ENCODE measurements around the gene NDUFA13.

DNA sequence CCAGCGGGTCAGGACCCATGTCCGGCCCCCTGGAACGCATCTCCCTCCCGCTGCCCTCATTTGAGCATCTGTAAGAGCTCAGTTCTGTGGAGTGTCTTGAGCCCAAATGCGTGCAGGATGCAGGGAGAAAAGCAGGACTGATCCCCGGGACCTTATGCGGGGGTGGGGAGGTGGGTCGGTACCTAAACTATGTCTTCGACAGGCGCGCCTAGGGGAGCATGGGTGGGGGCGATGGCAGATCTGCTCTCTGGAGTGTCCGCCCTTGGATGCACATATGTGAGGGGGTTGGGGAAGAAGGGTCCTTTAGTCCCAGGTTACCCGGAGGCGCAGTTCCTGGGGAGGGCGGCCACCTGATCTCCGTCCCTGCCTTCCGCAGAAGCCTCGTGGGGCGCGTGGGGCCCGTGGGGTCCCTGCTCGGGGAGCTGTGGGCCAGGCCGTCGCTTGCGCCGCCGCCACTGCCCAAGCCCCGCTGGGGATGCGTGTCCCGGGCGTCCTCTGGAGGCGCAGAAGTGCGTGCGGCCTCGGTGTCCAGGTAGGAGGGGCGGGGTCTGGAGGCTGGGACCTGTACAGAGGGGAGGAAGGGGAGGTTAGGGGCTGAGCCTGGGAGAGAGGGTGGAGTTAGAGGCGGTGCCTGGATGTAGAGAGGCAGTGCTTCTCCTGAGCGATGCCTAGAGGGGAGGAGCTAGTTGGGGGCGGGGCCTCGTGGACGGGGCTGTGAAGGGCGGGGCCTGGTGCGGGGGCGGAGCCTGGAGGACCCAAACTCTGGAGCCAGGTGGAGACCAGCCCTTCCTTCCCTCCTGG lies 24.9 kb downstream of the NDUFA13 start:
- TF ChIP-seq, protein P1, sequence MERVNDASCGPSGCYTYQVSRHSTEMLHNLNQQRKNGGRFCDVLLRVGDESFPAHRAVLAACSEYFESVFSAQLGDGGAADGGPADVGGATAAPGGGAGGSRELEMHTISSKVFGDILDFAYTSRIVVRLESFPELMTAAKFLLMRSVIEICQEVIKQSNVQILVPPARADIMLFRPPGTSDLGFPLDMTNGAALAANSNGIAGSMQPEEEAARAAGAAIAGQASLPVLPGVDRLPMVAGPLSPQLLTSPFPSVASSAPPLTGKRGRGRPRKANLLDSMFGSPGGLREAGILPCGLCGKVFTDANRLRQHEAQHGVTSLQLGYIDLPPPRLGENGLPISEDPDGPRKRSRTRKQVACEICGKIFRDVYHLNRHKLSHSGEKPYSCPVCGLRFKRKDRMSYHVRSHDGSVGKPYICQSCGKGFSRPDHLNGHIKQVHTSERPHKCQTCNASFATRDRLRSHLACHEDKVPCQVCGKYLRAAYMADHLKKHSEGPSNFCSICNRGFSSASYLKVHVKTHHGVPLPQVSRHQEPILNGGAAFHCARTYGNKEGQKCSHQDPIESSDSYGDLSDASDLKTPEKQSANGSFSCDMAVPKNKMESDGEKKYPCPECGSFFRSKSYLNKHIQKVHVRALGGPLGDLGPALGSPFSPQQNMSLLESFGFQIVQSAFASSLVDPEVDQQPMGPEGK (tag by site-specific recombination; IDR thresholded peaks at IDR 0.05), result no peak
- TF ChIP-seq REPIN1 (tag by site-specific recombination; IDR thresholded peaks at IDR 0.05; ENCODE audit: low read depth) (no peak), ZNF548 (tag by site-specific recombination; IDR thresholded peaks at IDR 0.05) (no peak), ZBTB7A (tag by site-specific recombination; IDR thresholded peaks at IDR 0.05; ENCODE audit: low read depth) (no peak), GLI4 (tag by site-specific recombination; IDR thresholded peaks at IDR 0.05) (no peak), ZNF10 (tag by site-specific recombination; IDR thresholded peaks at IDR 0.05) (no peak), ZBTB1 (tag by site-specific recombination; IDR thresholded peaks at IDR 0.05) (no peak), PRDM1 (tag by site-specific recombination; IDR thresholded peaks at IDR 0.05) (no peak)
- TF ChIP-seq, protein P2, sequence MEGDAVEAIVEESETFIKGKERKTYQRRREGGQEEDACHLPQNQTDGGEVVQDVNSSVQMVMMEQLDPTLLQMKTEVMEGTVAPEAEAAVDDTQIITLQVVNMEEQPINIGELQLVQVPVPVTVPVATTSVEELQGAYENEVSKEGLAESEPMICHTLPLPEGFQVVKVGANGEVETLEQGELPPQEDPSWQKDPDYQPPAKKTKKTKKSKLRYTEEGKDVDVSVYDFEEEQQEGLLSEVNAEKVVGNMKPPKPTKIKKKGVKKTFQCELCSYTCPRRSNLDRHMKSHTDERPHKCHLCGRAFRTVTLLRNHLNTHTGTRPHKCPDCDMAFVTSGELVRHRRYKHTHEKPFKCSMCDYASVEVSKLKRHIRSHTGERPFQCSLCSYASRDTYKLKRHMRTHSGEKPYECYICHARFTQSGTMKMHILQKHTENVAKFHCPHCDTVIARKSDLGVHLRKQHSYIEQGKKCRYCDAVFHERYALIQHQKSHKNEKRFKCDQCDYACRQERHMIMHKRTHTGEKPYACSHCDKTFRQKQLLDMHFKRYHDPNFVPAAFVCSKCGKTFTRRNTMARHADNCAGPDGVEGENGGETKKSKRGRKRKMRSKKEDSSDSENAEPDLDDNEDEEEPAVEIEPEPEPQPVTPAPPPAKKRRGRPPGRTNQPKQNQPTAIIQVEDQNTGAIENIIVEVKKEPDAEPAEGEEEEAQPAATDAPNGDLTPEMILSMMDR (tag by site-specific recombination; IDR thresholded peaks at IDR 0.05), result no peak
